Measurements from ENCODE around the gene DMRTA1. TPM values are rescaled to one million over a fixed set of nuclear protein-coding genes. Genes with fewer than 3 reads are reported as not detected.
"Not testable (repeated sequence)": the region's sequence is repeated elsewhere in the genome, so short reads cannot be mapped to it uniquely, and the experiment has no call there.

DMRTA1 gene
- total and polyA plus RNA-seq, 3 experiments from 2014 or later, result not detected

DNA sequence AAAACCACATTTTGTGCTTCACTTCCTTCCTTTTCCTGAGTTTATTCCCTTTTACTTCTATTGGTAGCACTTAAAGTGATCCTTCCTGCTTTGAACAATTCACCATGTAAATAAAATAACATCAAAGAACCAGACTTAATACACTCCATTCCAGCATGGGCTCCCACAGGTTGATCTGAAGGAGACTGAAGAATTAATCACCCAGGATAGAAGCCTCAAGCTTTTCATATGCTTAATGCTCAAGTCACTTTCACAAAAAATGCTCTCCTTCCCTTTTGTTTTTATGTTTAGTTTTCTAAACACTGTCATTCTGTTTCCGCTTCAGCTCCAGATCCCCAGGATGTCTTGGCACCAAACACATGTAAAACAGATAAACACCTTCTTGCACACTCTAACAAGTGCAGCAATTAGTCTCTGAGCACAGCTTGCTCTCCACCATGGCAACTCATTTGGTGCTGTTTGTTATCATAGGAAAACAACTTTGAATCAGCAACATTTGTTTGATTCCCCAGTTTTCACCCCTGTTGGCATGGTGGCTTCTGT, 37.0 kb downstream of the DMRTA1 start:
- Histone ChIP-seq H3K36me3 (ENCODE audit: insufficient read depth, low read length) (no peaks in the 10 kb centered on the region), H3K4me3 (ENCODE audit: low read length) (no peak overlapping the region), H3K4me1 (ENCODE audit: insufficient read depth, low read length) (no peaks in the 10 kb centered on the region), H3K27me3 (ENCODE audit: insufficient read depth, low read length, poor library complexity, severe bottlenecking) (no peaks in the 10 kb centered on the region), H3K27ac (ENCODE audit: low read depth, low read length) (no peak overlapping the region), H3K9me3 (ENCODE audit: low read length) (no peaks in the 10 kb centered on the region)
- Mint-ChIP-seq H3K4me3 (no peak overlapping the region), H3K36me3 (no peaks in the 10 kb centered on the region), H3K4me1 (no peaks in the 10 kb centered on the region), H3K27me3 (no peaks in the 10 kb centered on the region), H3K27ac (no peak overlapping the region), H3K9me3 (peaks cover 5 to 16% (median 10%) of the 10 kb centered on the region in 5 donors)
- ChIA-PET CTCF (no interaction called here), POLR2A (no interaction called here)
- DNase-seq, result no peak

GRCh38 chr9:22496197-22496596, 49.6 kb downstream of the DMRTA1 start:
- POLR2A ChIA-PET; H3K36me3 Mint-ChIP-seq; H3K4me3 ChIP-seq (ENCODE audit: low read length); H3K27ac Mint-ChIP-seq; CTCF ChIA-PET; H3K27me3 Mint-ChIP-seq; H3K9me3 Mint-ChIP-seq; H3K36me3 ChIP-seq (ENCODE audit: insufficient read depth, low read length); H3K27ac ChIP-seq (ENCODE audit: low read depth, low read length); H3K4me3 Mint-ChIP-seq; H3K27me3 ChIP-seq (ENCODE audit: insufficient read depth, low read length, poor library complexity, severe bottlenecking); H3K9me3 ChIP-seq (ENCODE audit: low read length); DNase-seq; H3K4me1 ChIP-seq (ENCODE audit: insufficient read depth, low read length); H3K4me1 Mint-ChIP-seq: not testable (repeated sequence)
